SK-N-DZ (cell line): ENCODE data around the gene DNAH7.

ENCODE experiments used
- DNase-seq: peaks from one replicate; pipeline ENCODE4 v3.0.0-alpha.2; 2015; ENCODE audit warnings: low spot score

The DNAH7 gene

DNA sequence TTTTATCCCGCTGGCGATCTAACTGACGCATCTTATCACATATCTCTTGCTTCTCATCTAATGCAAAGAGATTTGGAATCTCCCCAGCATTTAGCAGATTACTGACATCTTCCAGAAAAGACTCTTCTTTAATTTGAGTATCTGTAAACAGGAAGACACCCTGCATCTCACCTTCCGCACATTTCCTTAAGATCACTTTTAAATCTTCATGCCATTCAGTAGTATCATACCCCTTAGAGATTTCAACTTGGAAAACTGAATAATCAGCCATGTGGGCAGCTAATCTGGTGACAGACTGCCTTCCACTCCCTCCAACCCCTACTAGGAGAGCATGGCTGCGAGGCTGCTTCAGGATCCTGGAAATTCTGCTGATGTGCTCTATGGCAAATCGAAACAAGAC is 204.3 kb downstream of the DNAH7 start:
- no peak for DNase-seq

DNA sequence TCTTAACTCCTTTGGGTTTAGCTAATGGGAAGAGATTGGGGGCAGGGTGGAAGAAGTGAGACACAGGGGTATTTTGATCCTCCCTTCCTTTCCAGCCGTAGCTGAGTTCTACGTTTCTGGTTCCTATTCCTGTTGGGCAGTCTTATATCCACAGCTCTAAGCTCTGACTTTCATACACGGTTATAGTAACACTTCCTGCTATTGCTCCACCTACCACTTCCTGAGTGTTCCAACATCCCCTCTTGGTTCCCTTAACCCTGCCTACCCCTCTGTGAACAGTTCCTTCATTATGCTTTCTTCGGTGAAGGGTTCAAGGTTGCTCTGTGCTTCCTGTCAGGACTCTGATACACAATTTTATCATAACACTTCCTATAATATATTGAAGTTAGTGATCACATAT is 205.1 kb downstream of the DNAH7 start:
- DNase-seq: no peak

DNA sequence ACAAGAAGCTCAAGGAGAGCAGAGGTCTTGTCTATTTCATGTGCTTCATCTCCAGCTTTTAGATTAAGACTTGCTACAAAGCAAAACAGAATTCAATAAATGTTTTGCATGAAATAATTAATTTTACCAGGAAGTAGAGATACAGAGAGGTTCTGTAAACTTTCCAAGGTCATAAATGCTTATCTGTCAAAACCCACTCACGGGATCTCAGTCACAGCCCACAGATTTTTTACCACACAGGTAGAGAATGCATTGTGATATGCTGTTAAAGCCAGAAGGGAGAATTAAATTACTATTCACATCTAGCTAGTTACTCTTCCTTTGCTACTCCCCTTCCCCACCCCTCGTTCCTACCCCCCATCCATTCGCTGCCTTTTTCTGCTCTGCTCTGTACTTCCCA is 205.5 kb downstream of the DNAH7 start:
- no peak for DNase-seq

DNA sequence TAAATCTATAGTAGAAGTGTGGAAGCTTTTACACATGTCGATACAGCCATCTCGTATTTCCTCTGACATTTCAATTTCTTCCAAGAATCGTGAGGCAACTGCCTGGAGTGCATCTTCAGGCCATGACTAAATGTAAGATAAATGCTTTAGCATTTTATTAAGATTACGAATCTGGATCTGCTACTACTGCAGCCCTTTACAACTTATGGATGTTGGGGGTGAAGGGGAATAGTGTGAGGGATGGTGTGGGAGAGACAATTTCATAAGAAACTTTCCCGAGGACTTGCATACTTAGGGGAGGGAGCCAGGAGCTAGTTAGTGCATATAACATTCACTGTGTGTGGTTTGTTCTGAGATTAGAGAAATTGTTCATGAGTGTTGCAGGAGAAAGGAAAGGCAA is 206.8 kb downstream of the DNAH7 start:
- no peak for DNase-seq

DNA sequence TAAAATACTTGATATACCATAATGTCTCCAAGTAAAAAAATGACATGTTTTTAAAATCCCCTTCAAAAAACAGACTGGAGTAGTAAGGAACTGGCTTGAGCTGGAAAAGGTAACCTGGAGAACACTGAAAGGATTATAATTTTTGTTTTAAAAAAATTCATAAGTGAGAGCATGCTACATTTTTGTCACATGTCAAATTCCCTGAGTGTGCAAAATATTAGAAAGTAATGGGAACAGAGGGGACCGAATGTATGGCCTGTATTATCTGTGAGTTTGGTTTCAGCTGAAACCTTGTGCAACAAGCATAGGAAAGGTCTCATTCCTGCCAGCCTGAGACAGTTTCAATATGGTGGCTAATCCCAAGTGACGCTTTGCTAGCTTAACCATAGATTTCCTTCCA is 209.1 kb downstream of the DNAH7 start:
- DNase-seq: no peak

DNA sequence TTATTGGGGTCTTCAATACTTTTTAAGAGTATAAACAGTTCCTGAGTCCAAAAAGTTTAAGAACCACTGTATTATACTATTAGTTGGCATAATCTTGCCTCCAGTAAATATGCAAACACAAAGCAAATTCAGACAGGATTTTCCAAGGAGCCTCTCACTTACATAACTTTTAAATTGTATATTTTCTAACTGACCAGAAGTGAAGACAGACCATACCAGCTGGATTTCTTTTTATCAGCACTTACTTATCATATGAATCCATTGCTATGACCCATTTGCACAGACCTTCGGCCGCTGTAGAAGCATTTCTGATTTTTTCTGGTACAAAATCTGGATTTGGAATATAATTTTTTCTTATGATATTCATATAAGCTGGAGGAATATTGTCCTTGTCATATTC is 211.5 kb downstream of the DNAH7 start:
- no peak for DNase-seq

DNA sequence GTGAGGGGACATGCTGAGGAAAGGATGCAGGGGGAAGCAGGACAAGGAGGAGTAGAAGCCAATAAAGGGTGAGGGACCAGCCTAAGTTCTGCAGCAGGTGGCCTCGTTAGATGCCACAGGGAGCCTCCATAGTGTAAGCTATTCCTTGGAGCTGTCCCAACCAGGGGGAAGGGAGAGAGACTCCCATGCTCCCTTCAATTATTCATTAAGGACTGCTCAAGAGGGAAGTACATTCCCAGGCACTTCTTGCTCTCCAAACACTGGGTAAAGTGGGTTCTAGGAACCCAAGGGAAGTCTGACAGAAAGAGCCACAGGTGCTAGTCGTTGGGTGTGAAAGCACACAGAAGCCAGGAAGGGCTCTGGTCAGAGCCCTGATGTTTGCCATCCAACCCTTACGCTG is 217.9 kb downstream of the DNAH7 start:
- DNase-seq: no peak

DNA sequence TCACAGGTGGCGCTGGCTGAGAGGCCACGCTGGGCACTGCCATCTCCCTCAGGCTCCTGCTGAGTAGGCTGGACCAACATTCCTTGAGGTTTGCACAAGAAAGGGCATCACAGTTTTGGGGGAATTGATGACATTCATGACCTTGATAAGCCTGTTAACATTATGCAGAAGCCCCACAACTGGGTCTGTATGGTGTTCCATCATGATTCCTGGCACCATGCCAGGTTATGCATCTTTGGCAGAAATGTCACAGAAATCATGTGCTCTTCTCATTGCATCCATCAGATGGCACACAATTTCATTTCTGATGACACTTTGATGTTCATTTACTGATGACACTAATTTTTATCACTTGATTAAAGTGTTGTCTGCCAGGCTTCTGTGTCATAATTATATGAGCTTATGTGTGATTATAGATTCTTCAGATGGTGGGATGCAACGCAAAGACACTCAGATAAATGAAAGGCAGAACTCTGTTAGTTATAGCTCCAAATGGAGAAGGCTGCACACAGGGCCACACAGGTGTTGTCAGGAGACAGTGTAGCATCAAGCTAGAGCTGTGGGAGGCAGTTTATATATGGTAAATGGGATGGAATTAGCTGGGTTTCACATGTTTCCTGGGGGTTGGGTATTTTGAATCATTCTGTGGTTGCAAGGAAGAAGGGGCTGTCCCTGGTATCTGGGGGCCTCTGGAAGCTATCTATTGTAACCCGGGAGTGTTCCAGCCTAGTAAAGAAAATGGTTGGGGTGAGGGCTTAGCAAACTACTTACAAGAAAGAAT is 220.3 kb downstream of the DNAH7 start:
- DNase-seq: peak; percentile 30

DNA sequence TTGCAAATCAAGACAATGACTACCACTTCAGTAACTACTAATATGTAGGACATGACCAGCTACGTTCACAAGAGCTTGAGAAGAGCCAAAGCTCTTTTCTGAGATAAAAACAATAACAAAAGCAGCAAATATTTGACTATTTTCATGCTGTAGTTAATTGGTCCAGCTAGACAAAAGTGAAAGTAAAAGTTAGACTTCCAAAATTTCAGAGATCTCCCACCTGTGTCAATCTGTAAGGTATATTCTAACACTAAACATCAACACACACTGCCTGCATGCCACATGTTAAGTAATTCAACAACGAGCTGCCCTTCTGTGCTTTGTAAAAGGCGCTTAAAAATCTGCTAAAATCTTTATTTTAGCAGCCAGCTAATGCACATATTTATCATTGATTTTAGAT is 225.7 kb downstream of the DNAH7 start:
- no peak for DNase-seq

DNA sequence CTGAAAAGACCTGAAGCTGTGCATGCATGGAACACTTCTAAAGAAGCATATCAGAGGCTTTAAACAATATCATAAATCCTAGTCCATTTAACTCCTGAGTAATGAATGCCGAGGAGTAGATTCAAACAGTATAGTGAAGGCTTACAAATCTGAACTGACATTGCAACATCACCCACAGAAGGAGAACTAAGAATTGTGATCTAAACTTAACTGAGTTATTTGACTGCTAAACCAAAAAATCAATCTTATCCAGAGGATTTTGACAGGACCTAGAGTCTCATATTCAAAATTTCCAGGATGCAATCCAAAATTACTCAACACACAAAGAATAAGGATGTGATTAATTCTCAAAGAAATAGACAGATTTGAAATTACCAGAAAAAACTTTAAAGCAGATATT is 230.6 kb downstream of the DNAH7 start:
- no peak for DNase-seq

DNA sequence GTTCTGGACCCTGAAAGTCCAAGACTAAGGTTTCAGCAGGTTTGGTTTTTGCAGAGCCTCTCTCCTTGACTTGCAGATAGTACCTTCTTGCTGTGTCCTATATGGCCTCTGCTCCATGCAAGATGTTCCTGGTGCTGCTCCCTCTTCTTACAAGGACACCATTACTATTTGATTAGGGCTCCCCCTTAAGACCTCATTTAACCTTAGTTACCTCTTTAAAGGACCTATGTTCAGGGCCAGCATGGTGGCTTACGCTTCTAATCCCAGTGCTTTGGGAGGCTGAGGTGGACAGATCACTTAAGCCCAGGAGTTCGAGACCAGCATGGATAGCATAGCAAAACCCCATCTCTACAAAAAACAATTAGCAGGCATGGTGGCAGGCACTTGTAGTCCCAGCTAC is 232.6 kb downstream of the DNAH7 start:
- no peak for DNase-seq

DNA sequence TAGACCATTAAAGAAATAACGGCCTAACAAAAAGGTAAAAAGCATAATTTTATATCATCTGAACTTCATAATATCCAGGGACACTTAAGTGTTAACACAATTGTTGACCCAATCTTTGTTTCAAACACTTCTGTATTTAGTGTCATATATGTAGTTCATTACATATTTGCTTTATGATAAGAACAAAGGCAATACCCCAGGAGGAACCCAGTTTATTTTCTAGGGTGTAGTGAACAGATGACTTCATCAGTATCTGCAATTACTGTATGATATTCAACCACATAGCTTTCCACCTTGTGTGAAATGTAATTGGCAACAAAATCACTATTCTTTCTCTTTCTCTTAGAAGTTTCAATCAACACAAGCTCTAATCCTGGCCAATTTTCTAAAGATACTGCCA is 233.8 kb downstream of the DNAH7 start:
- no peak for DNase-seq

DNA sequence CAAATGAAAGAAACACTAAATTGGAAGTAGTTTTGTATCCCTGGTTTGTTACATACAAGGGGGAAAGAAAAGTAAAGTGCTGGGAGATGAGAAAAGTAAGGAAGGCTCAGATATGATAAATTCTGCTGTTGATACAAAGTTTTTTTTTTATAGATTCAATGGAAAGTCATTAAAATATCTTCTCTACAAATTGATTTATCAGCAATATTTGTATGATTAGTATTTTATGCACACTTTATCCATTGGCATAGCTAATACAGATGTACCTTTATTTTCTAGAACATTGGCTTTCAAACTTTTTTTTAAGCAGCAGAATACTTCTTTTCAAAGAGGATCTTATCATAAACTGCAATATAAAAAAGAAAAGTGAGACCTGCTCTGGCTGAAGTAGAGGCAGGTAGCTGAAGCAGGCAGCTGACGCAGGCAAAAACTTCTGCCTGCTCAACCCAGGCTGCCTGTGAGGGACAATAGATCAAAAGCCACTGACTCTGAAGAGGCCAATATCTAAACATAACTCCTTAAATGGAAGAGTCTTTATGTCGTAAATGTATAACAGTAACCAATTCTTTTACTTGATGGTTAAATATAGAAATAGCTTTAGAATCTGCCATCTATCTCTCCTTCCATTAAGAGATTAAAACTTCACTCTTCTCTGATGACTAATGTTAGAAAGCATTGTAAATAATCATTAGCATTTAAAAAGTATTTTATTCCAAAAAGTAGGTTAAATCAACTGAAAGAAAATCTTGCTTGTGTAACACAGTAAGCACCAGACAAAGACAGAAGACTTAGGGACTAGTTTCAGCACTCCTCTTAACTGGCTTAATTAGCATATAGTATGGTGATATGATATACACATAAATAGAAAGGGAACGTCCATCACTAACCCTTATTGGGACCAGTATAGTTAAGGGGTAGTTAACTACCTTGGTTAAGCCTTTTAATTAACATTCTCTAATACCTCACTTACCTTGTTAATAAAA is 237.4 kb downstream of the DNAH7 start:
- DNase-seq: no peak

DNA sequence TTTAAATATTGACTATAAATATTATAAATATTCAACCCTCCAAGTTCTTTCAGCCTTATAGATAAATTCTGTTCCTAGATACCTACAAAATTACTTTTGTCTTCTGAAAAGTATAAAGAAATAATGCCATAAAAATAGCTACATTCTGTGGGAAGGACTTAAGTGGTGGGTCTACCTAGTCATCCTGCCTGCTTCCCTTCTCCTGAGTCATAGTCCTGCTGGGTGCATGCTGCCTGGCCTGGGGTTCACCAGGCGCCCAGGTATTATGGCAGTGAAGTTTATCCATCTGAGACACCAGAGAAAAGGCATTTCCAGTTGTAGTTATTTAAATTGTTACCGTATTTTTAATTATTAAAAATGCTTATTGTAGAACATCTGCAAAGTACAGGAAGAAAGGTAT is 244.2 kb downstream of the DNAH7 start:
- DNase-seq: no peak

DNA sequence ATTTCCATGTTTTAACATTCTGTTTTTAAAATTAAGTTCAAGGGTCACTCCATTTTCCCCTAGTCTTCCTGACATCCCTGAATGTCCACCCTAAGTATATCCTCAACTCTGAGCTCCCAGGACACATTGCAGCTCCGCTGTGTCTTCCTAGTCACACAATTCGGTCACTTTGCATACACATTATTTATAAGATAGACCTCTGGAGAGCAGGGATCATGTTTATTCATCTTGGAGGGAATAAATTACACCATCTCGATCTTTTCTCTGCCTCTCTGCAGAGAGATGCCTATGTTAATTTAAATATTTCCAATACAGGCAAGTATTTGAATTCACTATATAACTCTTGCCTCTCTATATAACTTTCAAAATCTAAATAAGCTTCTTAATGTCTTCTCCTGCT is 245.4 kb downstream of the DNAH7 start:
- no peak for DNase-seq

DNA sequence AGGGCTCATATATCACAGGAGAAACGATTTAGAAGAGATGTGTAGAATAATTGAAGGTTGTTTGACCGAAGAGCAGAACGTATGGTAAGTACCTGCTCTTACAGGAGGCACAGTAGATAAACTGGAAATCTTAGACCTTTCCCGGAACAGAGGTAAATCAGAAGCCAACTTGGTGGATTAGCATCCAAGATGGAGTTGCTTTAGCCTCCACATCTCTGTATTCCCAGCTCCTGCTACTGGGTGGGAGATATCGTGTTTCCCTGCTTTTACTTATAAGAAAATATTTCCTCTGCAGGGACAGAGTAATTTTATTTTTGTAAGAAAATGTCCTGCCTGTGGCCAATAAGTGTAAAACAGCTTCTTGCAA is 247.1 kb downstream of the DNAH7 start:
- DNase-seq: no peak

DNA sequence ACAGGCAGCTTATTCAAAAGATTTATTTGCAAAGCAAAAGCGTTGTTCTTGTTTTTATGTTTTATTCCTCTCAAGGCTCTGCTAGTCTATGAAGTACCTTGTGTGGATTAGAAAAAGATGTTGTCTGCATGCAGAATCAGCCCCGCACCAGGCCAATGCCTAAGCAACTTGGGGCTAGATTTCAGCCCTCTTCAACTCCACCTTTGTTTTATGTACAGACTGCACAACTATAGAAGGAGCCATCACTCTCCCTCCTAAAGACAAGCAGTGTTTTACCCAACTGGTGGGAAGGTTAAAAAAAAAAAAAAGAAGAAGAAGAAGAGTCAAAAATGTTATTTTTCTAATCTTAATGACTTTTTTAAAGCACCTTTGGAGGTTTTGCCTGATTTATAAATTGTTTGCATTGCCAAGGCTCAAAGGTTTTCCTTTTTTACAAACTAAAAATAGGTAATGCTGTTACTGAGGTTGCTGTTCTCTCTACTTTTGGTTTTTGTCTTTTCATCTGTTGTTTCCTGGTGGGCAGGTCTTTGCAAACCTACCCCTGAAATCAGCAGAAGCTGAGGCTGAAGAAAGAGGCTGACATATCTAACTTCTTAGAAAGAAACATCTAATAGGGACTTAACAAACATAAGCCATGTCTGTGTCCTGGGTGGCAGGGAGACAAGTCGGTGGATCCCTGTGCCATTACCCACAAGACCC is 247.6 kb downstream of the DNAH7 start:
- no peak for DNase-seq

DNA sequence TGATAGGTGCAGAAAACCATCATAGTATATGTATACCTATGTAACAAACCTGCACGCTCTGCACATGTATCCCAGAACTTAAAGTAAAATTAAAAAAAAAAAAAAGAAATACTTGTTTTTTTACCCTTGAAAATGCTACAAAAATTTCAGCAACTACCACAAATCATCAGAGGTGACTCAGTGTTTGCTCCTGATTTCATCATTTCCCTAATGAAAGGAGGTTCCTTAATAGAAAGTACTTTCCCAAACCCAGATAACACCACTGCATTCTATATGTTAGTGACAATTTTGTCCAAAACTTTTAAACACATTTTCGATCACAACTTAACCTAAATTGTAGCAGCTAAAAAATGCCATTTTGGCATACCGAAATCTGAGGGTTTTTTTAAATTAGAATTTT is 248.3 kb downstream of the DNAH7 start:
- DNase-seq: no peak

DNA sequence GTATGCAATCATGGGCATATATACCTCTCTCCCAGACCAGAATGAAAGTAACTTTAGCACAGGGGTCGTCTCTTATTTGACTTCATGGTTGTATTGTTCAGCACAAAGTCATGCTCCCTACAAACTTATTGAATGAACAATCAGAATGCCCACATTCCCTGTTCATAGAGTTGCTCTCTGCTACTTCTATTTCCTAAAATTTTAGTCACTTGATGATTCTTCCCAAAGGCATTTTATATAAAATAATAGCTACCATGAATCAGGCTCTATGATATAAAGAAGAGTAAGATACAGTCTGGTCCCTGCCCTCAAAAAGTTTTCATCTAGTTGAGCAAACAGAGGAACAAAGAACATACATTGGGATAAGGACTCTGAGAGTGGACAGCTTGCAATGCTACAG is 249.4 kb downstream of the DNAH7 start:
- DNase-seq: no peak

DNA sequence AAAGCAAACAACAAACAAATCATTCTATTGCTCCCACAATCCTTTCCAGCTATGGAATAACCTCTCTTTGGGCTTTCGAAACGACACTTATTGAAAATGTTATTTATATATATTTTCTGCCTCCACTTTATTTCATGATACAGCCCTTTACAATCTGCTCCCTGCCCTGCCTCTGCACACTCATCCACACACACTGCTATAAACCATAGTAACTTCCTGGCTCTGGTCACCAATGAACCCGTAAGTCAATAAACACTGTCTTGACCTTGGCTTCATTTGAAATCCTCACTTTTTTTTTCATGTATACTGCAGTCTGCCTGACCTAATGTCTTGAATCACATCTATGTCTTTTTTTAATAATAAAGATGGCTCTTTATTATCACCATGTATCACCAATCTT is 250.1 kb downstream of the DNAH7 start:
- no peak for DNase-seq

DNA sequence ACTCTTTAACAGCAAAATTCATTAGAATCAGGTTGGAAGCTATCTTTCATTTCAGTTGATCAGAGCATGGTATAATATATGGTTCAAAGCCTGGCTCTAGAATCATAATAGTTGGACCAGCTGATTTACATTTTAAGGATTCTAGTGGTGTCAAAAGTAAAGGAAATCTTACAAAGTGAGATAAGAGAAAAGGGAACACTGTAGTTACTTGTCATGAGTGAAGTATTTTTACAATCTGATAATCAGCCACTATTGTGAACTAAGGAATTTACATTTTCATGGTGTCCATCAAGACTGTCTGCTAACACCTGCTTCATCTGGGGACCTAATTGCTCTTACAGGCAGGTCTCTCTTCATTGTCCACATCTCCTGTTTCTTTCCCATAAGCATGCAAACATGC is 250.5 kb downstream of the DNAH7 start:
- DNase-seq: no peak

DNA sequence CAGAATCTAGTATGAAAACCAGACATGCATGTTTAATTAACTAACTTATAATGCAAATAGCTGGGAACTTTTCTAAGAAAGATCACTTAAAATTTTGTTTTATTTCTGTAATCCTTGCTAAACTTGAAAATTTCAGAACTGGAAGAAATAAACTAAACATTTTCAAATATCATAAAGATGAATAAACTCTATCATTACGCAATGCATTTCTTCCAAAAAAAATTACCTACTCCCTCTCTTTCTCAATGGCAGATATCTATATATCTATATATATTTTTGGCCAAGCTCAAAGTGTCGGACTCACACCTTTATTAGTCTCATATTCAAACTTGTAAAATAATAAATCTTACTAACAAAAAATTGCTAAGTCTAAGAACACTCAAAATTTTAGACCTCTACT is 253.6 kb downstream of the DNAH7 start:
- DNase-seq: no peak
